ENCODE results near the gene MBD5.
A peak's percentile ranks its signal among the peaks of the same experiment; 100 is the strongest.

The MBD5 gene

GRCh38 chr2:148014616-148015015 lies 6.3 kb upstream of the MBD5 start:
- DNase-seq (ENCODE audit: low spot score): no peak
- Histone ChIP-seq H3K9ac (ENCODE audit: low read depth, low read length, poor library complexity) (no peak overlapping the region), H2BK15ac (ENCODE audit: low read length) (no peak overlapping the region), H2BK12ac (ENCODE audit: low read length) (no peak overlapping the region), H2BK120ac (ENCODE audit: low read depth, low read length) (no peak overlapping the region), H3K23ac (ENCODE audit: low read depth, low read length, poor library complexity) (no peak overlapping the region), H3K4me1 (ENCODE audit: control insufficient read depth in 2 of 2, insufficient read depth in 1 of 2, low read depth in 1 of 2, low read length in 2 of 2) (peaks cover 0 to 2% of the 10 kb centered on the region in 2 donors), H2AFZ (ENCODE audit: low read length) (no peak overlapping the region), H3K79me1 (ENCODE audit: low read depth, low read length) (peaks cover 1% of the 10 kb centered on the region), H4K8ac (ENCODE audit: low read depth, low read length) (no peak overlapping the region), H4K91ac (ENCODE audit: low read depth, low read length, poor library complexity) (no peak overlapping the region), H3K14ac (ENCODE audit: low read length) (no peak overlapping the region), H3K4me3 (ENCODE audit: low read length in 2 of 2) (no peak overlapping the region), H2AK5ac (ENCODE audit: low read depth, low read length) (no peak overlapping the region), H3K18ac (ENCODE audit: low read length) (no peak overlapping the region), H3K36me3 (replicated peaks in 1 of 2; ENCODE audit: control insufficient read depth in 2 of 2, insufficient read depth in 2 of 2, low read length in 2 of 2) (peaks cover 3 to 13% of the 10 kb centered on the region in 2 donors), H3K4ac (ENCODE audit: low read length) (no peak overlapping the region), H3K4me2 (ENCODE audit: insufficient read depth, low read length, poor library complexity, severe bottlenecking) (no peak overlapping the region), H2BK5ac (ENCODE audit: low read length) (no peak overlapping the region), H3K27ac (replicated peaks; ENCODE audit: low read length) (no peak overlapping the region), H3K27me3 (ENCODE audit: control insufficient read depth in 3 of 3, insufficient read depth in 3 of 3, low read depth in 1 of 3, low read length in 3 of 3) (no peaks in the 10 kb centered on the region), H3K9me3 (replicated peaks in 1 of 2; ENCODE audit: control insufficient read depth in 2 of 2, insufficient read depth in 1 of 2, low read depth in 1 of 2, low read length in 2 of 2) (peaks cover 0 to 21% of the 10 kb centered on the region in 2 donors)
- WGBS, 2 donors (ENCODE audit: extremely low coverage in 2 of 2, insufficient read length in 2 of 2, insufficient replicate concordance in 1 of 2): no CpG with 5 or more reads among the region's 5 CpGs

- H3K79me1 ChIP-seq (ENCODE audit: low read depth, low read length): peaks cover 1% of the 10 kb centered on the region
- H3K9ac ChIP-seq (ENCODE audit: low read depth, low read length, poor library complexity): peak within 1 kb of the TSS; percentile 97
- H4K91ac ChIP-seq (ENCODE audit: low read depth, low read length, poor library complexity): no peak within 1 kb of the TSS
- peak within 1 kb of the TSS; percentile 92 for H2AFZ ChIP-seq (ENCODE audit: low read length)
- DNase-seq (ENCODE audit: low spot score): peak; percentile 99
- H3K36me3 ChIP-seq (replicated peaks in 1 of 2; ENCODE audit: control insufficient read depth in 2 of 2, insufficient read depth in 2 of 2, low read length in 2 of 2): peaks cover 3 to 8% of the 10 kb centered on the region in 2 donors
- H2BK5ac ChIP-seq (ENCODE audit: low read length): no peak within 1 kb of the TSS
- H3K27me3 ChIP-seq (ENCODE audit: control insufficient read depth in 3 of 3, insufficient read depth in 3 of 3, low read depth in 1 of 3, low read length in 3 of 3): no peaks in the 10 kb centered on the region
- peak within 1 kb of the TSS; percentile 88 for H3K27ac ChIP-seq (replicated peaks; ENCODE audit: low read length)
- H4K8ac ChIP-seq (ENCODE audit: low read depth, low read length): no peak within 1 kb of the TSS
- H3K4me1 ChIP-seq (ENCODE audit: control insufficient read depth in 2 of 2, insufficient read depth in 1 of 2, low read depth in 1 of 2, low read length in 2 of 2): peaks cover 0 to 2% of the 10 kb centered on the region in 2 donors
- peaks cover 0 to 8% of the 10 kb centered on the region in 2 donors for H3K9me3 ChIP-seq (replicated peaks in 1 of 2; ENCODE audit: control insufficient read depth in 2 of 2, insufficient read depth in 1 of 2, low read depth in 1 of 2, low read length in 2 of 2)
- no CpG with 5 or more reads among the region's 52 CpGs for WGBS, 2 donors (ENCODE audit: extremely low coverage in 2 of 2, insufficient read length in 2 of 2, insufficient replicate concordance in 1 of 2)
- H3K18ac ChIP-seq (ENCODE audit: low read length): peak within 1 kb of the TSS; percentile 84
- H3K4me2 ChIP-seq (ENCODE audit: insufficient read depth, low read length, poor library complexity, severe bottlenecking): peak within 1 kb of the TSS; percentile 70
- H2AK5ac ChIP-seq (ENCODE audit: low read depth, low read length): no peak within 1 kb of the TSS
- peak within 1 kb of the TSS; percentile 77 to 94 for H3K4me3 ChIP-seq (ENCODE audit: low read length in 2 of 2)
- H3K14ac ChIP-seq (ENCODE audit: low read length): peak within 1 kb of the TSS; percentile 58
- H3K23ac ChIP-seq (ENCODE audit: low read depth, low read length, poor library complexity): peak within 1 kb of the TSS; percentile 85
- H2BK12ac ChIP-seq (ENCODE audit: low read length): no peak within 1 kb of the TSS
- H3K4ac ChIP-seq (ENCODE audit: low read length): no peak within 1 kb of the TSS
- H2BK120ac ChIP-seq (ENCODE audit: low read depth, low read length): no peak within 1 kb of the TSS
- H2BK15ac ChIP-seq (ENCODE audit: low read length): no peak within 1 kb of the TSS
Measured at GRCh38 chr2:148020111-148021058, 506 bp upstream of the MBD5 start, which contains the start of gene ORC4. ORC4 (minus strand) TSS chr2:148020737; CDS start chr2:147975958, 44,779 bp downstream.

GRCh38 chr2:148021886-148022285 lies 995 bp downstream of the MBD5 start:
- Histone ChIP-seq H4K91ac (ENCODE audit: low read depth, low read length, poor library complexity) (no peak overlapping the region), H2AFZ (ENCODE audit: low read length) (peak overlapping the region; percentile 90), H2BK120ac (ENCODE audit: low read depth, low read length) (no peak overlapping the region), H3K4ac (ENCODE audit: low read length) (no peak overlapping the region), H3K4me1 (ENCODE audit: control insufficient read depth in 2 of 2, insufficient read depth in 1 of 2, low read depth in 1 of 2, low read length in 2 of 2) (peaks cover 0 to 2% of the 10 kb centered on the region in 2 donors), H3K79me1 (ENCODE audit: low read depth, low read length) (peaks cover 1% of the 10 kb centered on the region), H3K27ac (replicated peaks; ENCODE audit: low read length) (peak overlapping the region; percentile 88), H4K8ac (ENCODE audit: low read depth, low read length) (no peak overlapping the region), H3K4me3 (ENCODE audit: low read length in 2 of 2) (peak overlapping the region; percentile 77 to 91), H3K23ac (ENCODE audit: low read depth, low read length, poor library complexity) (no peak overlapping the region), H3K4me2 (ENCODE audit: insufficient read depth, low read length, poor library complexity, severe bottlenecking) (peak overlapping the region; percentile 70), H3K14ac (ENCODE audit: low read length) (no peak overlapping the region), H3K27me3 (ENCODE audit: control insufficient read depth in 3 of 3, insufficient read depth in 3 of 3, low read depth in 1 of 3, low read length in 3 of 3) (no peaks in the 10 kb centered on the region), H2BK12ac (ENCODE audit: low read length) (no peak overlapping the region), H3K18ac (ENCODE audit: low read length) (no peak overlapping the region), H2BK5ac (ENCODE audit: low read length) (no peak overlapping the region), H2BK15ac (ENCODE audit: low read length) (no peak overlapping the region), H3K36me3 (replicated peaks in 1 of 2; ENCODE audit: control insufficient read depth in 2 of 2, insufficient read depth in 2 of 2, low read length in 2 of 2) (peaks cover 0 to 4% of the 10 kb centered on the region in 2 donors), H2AK5ac (ENCODE audit: low read depth, low read length) (no peak overlapping the region), H3K9ac (ENCODE audit: low read depth, low read length, poor library complexity) (no peak overlapping the region), H3K9me3 (replicated peaks in 1 of 2; ENCODE audit: control insufficient read depth in 2 of 2, insufficient read depth in 1 of 2, low read depth in 1 of 2, low read length in 2 of 2) (no peaks in the 10 kb centered on the region)
- no CpG with 5 or more reads among the region's 3 CpGs for WGBS, 2 donors (ENCODE audit: extremely low coverage in 2 of 2, insufficient read length in 2 of 2, insufficient replicate concordance in 1 of 2)
- DNase-seq (ENCODE audit: low spot score): peak; percentile 5

- Histone ChIP-seq H3K4me2 (ENCODE audit: insufficient read depth, low read length, poor library complexity, severe bottlenecking) (no peak overlapping the region), H3K14ac (ENCODE audit: low read length) (no peak overlapping the region), H3K4me3 (ENCODE audit: low read length in 2 of 2) (peak overlapping the region in 1 of 2 donors; percentile 77), H3K9me3 (replicated peaks in 1 of 2; ENCODE audit: control insufficient read depth in 2 of 2, insufficient read depth in 1 of 2, low read depth in 1 of 2, low read length in 2 of 2) (no peaks in the 10 kb centered on the region), H3K18ac (ENCODE audit: low read length) (no peak overlapping the region), H4K91ac (ENCODE audit: low read depth, low read length, poor library complexity) (no peak overlapping the region), H3K79me1 (ENCODE audit: low read depth, low read length) (no peaks in the 10 kb centered on the region), H3K4ac (ENCODE audit: low read length) (no peak overlapping the region), H2AFZ (ENCODE audit: low read length) (no peak overlapping the region), H3K9ac (ENCODE audit: low read depth, low read length, poor library complexity) (no peak overlapping the region), H3K27ac (replicated peaks; ENCODE audit: low read length) (no peak overlapping the region), H3K4me1 (ENCODE audit: control insufficient read depth in 2 of 2, insufficient read depth in 1 of 2, low read depth in 1 of 2, low read length in 2 of 2) (peaks cover 0 to 2% of the 10 kb centered on the region in 2 donors), H2BK120ac (ENCODE audit: low read depth, low read length) (no peak overlapping the region), H2BK12ac (ENCODE audit: low read length) (no peak overlapping the region), H2AK5ac (ENCODE audit: low read depth, low read length) (no peak overlapping the region), H3K36me3 (replicated peaks in 1 of 2; ENCODE audit: control insufficient read depth in 2 of 2, insufficient read depth in 2 of 2, low read length in 2 of 2) (peaks cover 0 to 4% of the 10 kb centered on the region in 2 donors), H2BK15ac (ENCODE audit: low read length) (no peak overlapping the region), H3K27me3 (ENCODE audit: control insufficient read depth in 3 of 3, insufficient read depth in 3 of 3, low read depth in 1 of 3, low read length in 3 of 3) (no peaks in the 10 kb centered on the region), H4K8ac (ENCODE audit: low read depth, low read length) (no peak overlapping the region), H2BK5ac (ENCODE audit: low read length) (no peak overlapping the region), H3K23ac (ENCODE audit: low read depth, low read length, poor library complexity) (no peak overlapping the region)
- WGBS, 2 donors (ENCODE audit: extremely low coverage in 2 of 2, insufficient read length in 2 of 2, insufficient replicate concordance in 1 of 2): no CpG with 5 or more reads among the region's 1 CpG
- DNase-seq (ENCODE audit: low spot score): no peak
Measured at GRCh38 chr2:148022351-148022750, 1.5 kb downstream of the MBD5 start.
